ENCODE data around the gene RPL13.

RPL13 gene

DNA sequence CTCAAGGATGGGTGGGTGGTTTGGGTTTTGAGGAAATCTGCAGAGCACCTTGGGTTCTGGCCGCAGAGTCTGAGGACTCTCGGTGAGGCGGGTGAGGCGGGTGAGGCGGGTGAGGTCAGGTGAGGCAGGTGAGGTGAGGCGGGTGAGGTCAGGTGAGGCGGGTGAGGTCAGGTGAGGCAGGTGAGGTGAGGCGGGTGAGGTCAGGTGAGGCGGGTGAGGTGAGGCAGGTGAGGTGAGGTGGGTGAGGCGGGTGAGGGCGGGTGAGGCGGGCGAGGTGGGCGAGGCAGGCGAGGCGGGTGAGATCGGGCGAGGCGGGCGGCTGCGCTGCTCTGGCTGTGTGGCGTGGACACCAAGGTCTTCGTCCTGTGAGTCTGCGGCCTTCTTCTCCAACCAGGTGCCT is 24.1 kb upstream of the RPL13 start:
- no peaks in the 10 kb centered on the region for H3K9me3 ChIP-seq (ENCODE audit: insufficient read depth, low read length)
- H3K27ac ChIP-seq (ENCODE audit: low read depth, low read length): no peak overlapping the region
- H3K9me2 ChIP-seq (replicated peaks; ENCODE audit: insufficient read depth, low read length): no peaks in the 10 kb centered on the region
- H3K36me3 ChIP-seq (ENCODE audit: low read length): no peaks in the 10 kb centered on the region
- H3F3A ChIP-seq (ENCODE audit: insufficient read depth): no peaks in the 10 kb centered on the region
- no peak for TF ChIP-seq EZH2phosphoT487 (conservative IDR thresholded peaks at IDR 0.05; ENCODE audit: low read length)
- TF ChIP-seq, protein P1, sequence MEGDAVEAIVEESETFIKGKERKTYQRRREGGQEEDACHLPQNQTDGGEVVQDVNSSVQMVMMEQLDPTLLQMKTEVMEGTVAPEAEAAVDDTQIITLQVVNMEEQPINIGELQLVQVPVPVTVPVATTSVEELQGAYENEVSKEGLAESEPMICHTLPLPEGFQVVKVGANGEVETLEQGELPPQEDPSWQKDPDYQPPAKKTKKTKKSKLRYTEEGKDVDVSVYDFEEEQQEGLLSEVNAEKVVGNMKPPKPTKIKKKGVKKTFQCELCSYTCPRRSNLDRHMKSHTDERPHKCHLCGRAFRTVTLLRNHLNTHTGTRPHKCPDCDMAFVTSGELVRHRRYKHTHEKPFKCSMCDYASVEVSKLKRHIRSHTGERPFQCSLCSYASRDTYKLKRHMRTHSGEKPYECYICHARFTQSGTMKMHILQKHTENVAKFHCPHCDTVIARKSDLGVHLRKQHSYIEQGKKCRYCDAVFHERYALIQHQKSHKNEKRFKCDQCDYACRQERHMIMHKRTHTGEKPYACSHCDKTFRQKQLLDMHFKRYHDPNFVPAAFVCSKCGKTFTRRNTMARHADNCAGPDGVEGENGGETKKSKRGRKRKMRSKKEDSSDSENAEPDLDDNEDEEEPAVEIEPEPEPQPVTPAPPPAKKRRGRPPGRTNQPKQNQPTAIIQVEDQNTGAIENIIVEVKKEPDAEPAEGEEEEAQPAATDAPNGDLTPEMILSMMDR (IDR thresholded peaks at IDR 0.05; ENCODE audit: insufficient read depth, low read length, poor library complexity, severe bottlenecking): no peak
- H4K20me1 ChIP-seq (ENCODE audit: low read depth, low read length): no peaks in the 10 kb centered on the region
- no peak overlapping the region for H3K4me3 ChIP-seq (ENCODE audit: insufficient read depth, low read length, poor library complexity, severe bottlenecking)
- H3K27me3 ChIP-seq (ENCODE audit: low read length): no peaks in the 10 kb centered on the region
- no peak overlapping the region for H3K4me2 ChIP-seq (ENCODE audit: low read depth, low read length, poor library complexity, severe bottlenecking)
- no peaks in the 10 kb centered on the region for H3K79me2 ChIP-seq (ENCODE audit: insufficient read depth, low read length)
- no peak overlapping the region for H2AFZ ChIP-seq (ENCODE audit: low read depth, low read length, severe bottlenecking)
- no peak overlapping the region for H3K9ac ChIP-seq (ENCODE audit: low read length)

DNA sequence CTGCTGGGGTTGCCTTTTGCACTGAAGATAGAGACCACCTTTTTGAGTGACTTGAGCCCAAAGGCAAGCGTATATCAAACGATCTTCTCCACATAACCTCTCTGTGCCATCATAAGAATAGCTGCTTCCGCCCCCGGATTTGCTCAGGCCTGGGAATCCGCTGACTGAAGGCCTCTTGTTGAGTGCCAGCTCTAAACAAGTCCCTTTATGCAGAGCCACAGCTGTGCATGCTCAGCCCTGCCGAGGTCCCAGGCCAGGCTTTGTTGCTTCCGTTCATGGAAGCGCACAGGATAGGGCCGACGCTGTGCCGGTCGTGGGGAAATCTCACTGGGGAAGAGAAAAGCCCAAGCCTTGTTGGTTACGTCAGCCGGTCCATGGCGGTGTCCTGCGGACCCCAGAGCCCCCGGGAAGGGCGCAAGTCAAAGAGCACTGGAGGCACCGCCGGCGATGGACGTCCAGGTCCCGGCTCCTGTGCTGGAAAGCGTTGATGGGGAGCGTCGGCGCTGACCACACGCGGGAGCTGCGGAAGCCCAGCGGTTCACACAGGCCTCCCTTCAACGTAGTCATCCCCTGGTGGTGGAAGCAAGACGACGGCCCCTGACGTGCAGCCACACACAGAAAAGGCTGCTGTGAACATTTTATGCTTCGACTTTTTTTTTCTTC is 23.5 kb upstream of the RPL13 start:
- Histone ChIP-seq H3K9me2 (replicated peaks; ENCODE audit: insufficient read depth, low read length) (no peaks in the 10 kb centered on the region), H4K20me1 (ENCODE audit: low read depth, low read length) (no peaks in the 10 kb centered on the region), H3K9ac (ENCODE audit: low read length) (no peak overlapping the region), H2AFZ (ENCODE audit: low read depth, low read length, severe bottlenecking) (no peak overlapping the region), H3F3A (ENCODE audit: insufficient read depth) (no peaks in the 10 kb centered on the region), H3K36me3 (ENCODE audit: low read length) (no peaks in the 10 kb centered on the region), H3K27ac (ENCODE audit: low read depth, low read length) (no peak overlapping the region), H3K9me3 (ENCODE audit: insufficient read depth, low read length) (no peaks in the 10 kb centered on the region), H3K4me2 (ENCODE audit: low read depth, low read length, poor library complexity, severe bottlenecking) (no peak overlapping the region), H3K79me2 (ENCODE audit: insufficient read depth, low read length) (no peaks in the 10 kb centered on the region), H3K27me3 (ENCODE audit: low read length) (no peaks in the 10 kb centered on the region), H3K4me3 (ENCODE audit: insufficient read depth, low read length, poor library complexity, severe bottlenecking) (no peak overlapping the region)
- TF ChIP-seq, protein P1 (IDR thresholded peaks at IDR 0.05; ENCODE audit: insufficient read depth, low read length, poor library complexity, severe bottlenecking): no peak
- no peak for TF ChIP-seq EZH2phosphoT487 (conservative IDR thresholded peaks at IDR 0.05; ENCODE audit: low read length)

DNA sequence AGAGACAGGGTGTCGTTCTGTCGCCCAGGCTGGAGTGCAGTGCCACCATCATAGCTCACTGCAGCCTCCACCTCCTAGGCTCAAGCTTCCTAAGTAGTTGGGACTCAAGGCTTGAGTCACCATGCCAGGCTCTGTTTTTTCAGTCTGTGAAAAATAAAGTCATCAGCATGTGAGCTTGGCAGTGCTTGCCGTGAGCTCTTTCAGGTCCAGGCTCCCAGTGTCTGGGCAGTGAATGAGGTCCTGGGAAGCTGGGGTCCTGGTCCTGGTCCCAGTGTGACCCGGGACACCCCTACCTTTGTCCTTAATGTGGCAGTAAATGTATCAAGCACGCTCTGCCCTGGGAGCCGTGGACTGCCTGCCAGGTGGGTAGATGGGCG is 22.9 kb upstream of the RPL13 start:
- H3K9me2 ChIP-seq (replicated peaks; ENCODE audit: insufficient read depth, low read length): no peaks in the 10 kb centered on the region
- H3K36me3 ChIP-seq (ENCODE audit: low read length): no peaks in the 10 kb centered on the region
- TF ChIP-seq, protein P1 (IDR thresholded peaks at IDR 0.05; ENCODE audit: insufficient read depth, low read length, poor library complexity, severe bottlenecking): no peak
- no peak for TF ChIP-seq EZH2phosphoT487 (conservative IDR thresholded peaks at IDR 0.05; ENCODE audit: low read length)
- H3K79me2 ChIP-seq (ENCODE audit: insufficient read depth, low read length): no peaks in the 10 kb centered on the region
- H3F3A ChIP-seq (ENCODE audit: insufficient read depth): no peaks in the 10 kb centered on the region
- no peak overlapping the region for H3K4me2 ChIP-seq (ENCODE audit: low read depth, low read length, poor library complexity, severe bottlenecking)
- H2AFZ ChIP-seq (ENCODE audit: low read depth, low read length, severe bottlenecking): no peak overlapping the region
- H3K27me3 ChIP-seq (ENCODE audit: low read length): no peaks in the 10 kb centered on the region
- H4K20me1 ChIP-seq (ENCODE audit: low read depth, low read length): no peaks in the 10 kb centered on the region
- H3K27ac ChIP-seq (ENCODE audit: low read depth, low read length): no peak overlapping the region
- H3K9me3 ChIP-seq (ENCODE audit: insufficient read depth, low read length): no peaks in the 10 kb centered on the region
- H3K9ac ChIP-seq (ENCODE audit: low read length): no peak overlapping the region
- no peak overlapping the region for H3K4me3 ChIP-seq (ENCODE audit: insufficient read depth, low read length, poor library complexity, severe bottlenecking)

Data from SU-DHL-6 (cell line).